Regular cardiac myocyte (primary cell): ENCODE measurements around the gene ITIH5. TPM values are rescaled to one million over a fixed set of nuclear protein-coding genes. Genes with fewer than 3 reads are reported as not detected.

Experiments used
- total RNA-seq: library from RNA; depleted of rRNA; stranded (reverse); fragments of >200 nt; gene quantifications from 2 replicates; pipeline ENCODE4 v1.2.3, GENCODE V29; 2014

ITIH5 gene
- 0.19 and 1.4 TPM in 2 replicates for total RNA-seq

DNA sequence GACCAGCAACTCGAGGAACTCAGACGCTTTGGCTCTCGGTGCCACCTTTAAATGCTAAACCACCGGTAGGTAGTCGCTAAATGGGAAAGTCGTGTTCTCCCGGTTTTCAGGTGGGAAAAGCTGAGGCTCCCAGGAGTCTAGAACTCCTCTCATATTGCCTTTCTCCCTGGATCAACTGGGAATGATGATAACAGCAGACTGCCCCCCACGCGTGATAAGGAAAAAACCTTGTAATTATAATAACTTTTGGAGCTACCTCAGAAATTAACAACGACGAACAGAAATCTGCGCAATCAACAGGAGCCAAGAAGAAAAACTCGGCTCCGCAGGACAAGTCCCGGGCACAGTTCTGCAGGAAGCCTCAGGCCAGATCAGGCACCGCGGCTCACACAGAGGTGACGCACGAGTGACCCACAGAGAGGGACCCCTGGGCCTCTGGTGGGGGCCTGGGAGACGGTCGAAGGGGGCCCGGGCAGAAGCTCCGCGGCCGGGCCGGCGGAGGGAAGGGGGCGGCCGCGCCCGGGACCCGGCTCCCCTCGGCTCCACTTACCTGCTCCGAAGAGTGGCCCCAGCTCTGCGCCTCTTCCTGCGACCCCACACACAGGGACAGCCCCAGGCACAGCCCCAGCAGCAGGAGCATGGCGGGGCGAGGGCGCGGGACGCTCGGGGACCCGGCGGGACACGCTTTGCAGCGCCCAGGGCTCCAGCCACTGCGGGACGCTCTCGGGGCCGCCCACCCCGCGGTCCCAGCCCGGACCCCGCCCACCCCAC is at the start of gene ITIH5:
ITIH5 (minus strand) TSS at position 714 of the 771 bp plus-strand sequence; CDS start at position 640, 74 bp downstream.

DNA sequence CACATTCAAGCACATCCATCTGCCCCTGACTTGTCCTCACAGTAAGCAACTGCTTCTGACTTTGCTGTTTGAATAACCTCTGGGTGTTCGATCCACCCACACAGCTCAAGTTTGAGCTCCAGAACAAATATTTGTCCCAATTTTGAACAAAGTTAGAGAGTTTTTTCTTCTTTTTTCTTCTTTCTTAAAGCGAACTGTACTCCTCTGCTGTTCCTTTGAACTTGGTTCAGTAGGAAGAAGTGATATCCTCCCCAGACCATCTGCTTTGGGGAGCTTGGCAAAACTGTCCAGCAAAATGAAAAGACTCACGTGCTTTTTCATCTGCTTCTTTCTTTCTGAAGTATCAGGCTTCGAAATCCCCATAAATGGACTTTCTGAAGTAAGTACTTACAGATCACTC is 36.4 kb upstream of the ITIH5 start, which contains the start of gene ITIH2:
ITIH2 (plus strand) TSS at position 177 of the 400 bp plus-strand sequence; CDS start at position 296, 119 bp downstream.

Other genes starting within 250 kb of the ITIH5 start
- not detected in 2 replicates for gene ITIH2, start 36.4 kb upstream of the ITIH5 start, total RNA-seq
- 5.1 and 9.4 TPM in 2 replicates for gene KIN, start 121.0 kb upstream of the ITIH5 start, total RNA-seq
- gene ATP5F1C, start 121.2 kb upstream of the ITIH5 start, total RNA-seq, result 226 and 267 TPM in 2 replicates
- 0.85 and 2.9 TPM in 2 replicates for gene TAF3, start 151.5 kb upstream of the ITIH5 start, total RNA-seq